GM23248 (cell line): Measurements from ENCODE around the gene PIEZO2.

Experiments
- EZH2 ChIP-seq: fragments of 200-600 bp; sonication (generic); IDR thresholded peaks from 2 replicates; pipeline ENCODE4 v1.6.1; 2018; ENCODE audit warnings: antibody characterized with exemption, mild to moderate bottlenecking; ENCODE audit not compliant: insufficient read depth, poor library complexity, severe bottlenecking
- EZH2phosphoT487 ChIP-seq: fragments of 200-600 bp; sonication (generic); IDR thresholded peaks from 2 replicates; pipeline ENCODE4 v1.6.1; 2018; ENCODE audit warnings: antibody characterized with exemption, moderate library complexity, mild to moderate bottlenecking, low read depth; ENCODE audit not compliant: insufficient read depth

DNA sequence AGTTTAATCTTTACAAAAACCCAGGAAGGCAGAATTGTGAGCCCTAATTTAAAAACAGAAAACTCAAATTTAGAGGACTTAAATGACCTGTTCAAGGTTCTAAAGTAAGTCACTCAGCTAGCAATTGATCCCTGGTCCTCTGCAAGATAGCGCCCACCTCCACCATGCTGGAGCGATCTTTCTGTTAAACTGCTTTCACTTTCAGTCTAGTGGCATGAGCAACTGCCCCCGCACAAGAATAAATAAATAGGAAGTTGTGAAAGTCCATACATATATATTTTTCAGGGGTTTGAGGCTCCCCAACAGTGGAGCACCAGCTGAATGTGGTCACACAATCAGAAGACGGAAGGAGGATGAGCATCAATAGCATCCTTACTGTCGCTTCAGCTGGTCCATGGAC is 405.6 kb downstream of the PIEZO2 start:
- TF ChIP-seq EZH2, result no peak
- no peak for TF ChIP-seq EZH2phosphoT487
